Measurements from ENCODE around the gene DDX60. TPM values are rescaled to one million over a fixed set of nuclear protein-coding genes. Genes with fewer than 3 reads are reported as not detected.

DDX60 gene
- total and polyA plus RNA-seq, 10 of the 15 experiments (the other 5 are each of a cell fraction or from before 2014, with no cell fraction given): 2.7 to 28.4 (median 6.3) TPM

- DNase-seq (ENCODE audit: low read depth, low spot score) (no peak), FAIRE-seq (no peak), ATAC-seq (no peak)
- POLR2A ChIA-PET: no interaction called here
- in situ Hi-C loops (cut with MboI) (no loop called here), intact Hi-C loops (cut with micrococcal nuclease; ENCODE audit: unreplicated experiment) (no loop called here)
- H2AFZ ChIP-seq (ENCODE audit: control insufficient read depth, low read depth, low read length): no peak overlapping the region
- H3K9me3 ChIP-seq (replicated peaks; ENCODE audit: control insufficient read depth, insufficient read depth, low read length): no peaks in the 10 kb centered on the region
- H3K4me2 ChIP-seq (ENCODE audit: control insufficient read depth, insufficient read depth): no peak overlapping the region
- H3K27me3 ChIP-seq (replicated peaks in 1 of 2; ENCODE audit: control insufficient read depth in 2 of 2, insufficient read depth in 2 of 2, low read length in 1 of 2): no peaks in the 10 kb centered on the region
- H3K36me3 ChIP-seq (ENCODE audit: control insufficient read depth in 2 of 2, insufficient read depth in 2 of 2, low read length in 1 of 2): no peaks in the 10 kb centered on the region
- H3K27ac ChIP-seq (ENCODE audit: control insufficient read depth, insufficient read depth): no peak overlapping the region
- H3K9ac ChIP-seq (ENCODE audit: control insufficient read depth, insufficient read depth, low read length): no peak overlapping the region
- RAD21 ChIA-PET (ENCODE audit: unreplicated experiment): no interaction called here
- TF ChIP-seq ZSCAN29 (IDR thresholded peaks at IDR 0.05) (no peak), NRF1 (conservative IDR thresholded peaks at IDR 0.05; ENCODE audit: low read depth, low read length) (no peak), SMARCA5 (IDR thresholded peaks at IDR 0.05) (no peak), SIN3A (IDR thresholded peaks at IDR 0.05; ENCODE audit: low read depth, low read length) (no peak), SKIL (IDR thresholded peaks at IDR 0.05; ENCODE audit: low read depth, poor library complexity, severe bottlenecking) (no peak), NR2C2 (IDR thresholded peaks at IDR 0.05; ENCODE audit: borderline replicate concordance, control insufficient read depth, insufficient read length, low read depth) (no peak), USF1 (IDR thresholded peaks at IDR 0.05; ENCODE audit: borderline replicate concordance, extremely low read length, insufficient read depth, low read depth, low read length) (no peak), RELA (IDR thresholded peaks at IDR 0.05; ENCODE audit: borderline replicate concordance, partially characterized antibody) (no peak), CTCF (IDR thresholded peaks at IDR 0.05 in 2 of 3, conservative IDR thresholded peaks at IDR 0.05 in 1 of 3; ENCODE audit: control insufficient read depth in 2 of 3, extremely low read depth in 1 of 3, insufficient read depth in 1 of 3, low read depth in 3 of 3, low read length in 3 of 3) (no peak), ZNF217 (IDR thresholded peaks at IDR 0.05) (no peak)
- no peaks in the 10 kb centered on the region for H4K20me1 ChIP-seq (ENCODE audit: control insufficient read depth, insufficient read depth)
- SMC1A ChIA-PET (ENCODE audit: uncharacterized antibody, unreplicated experiment): no interaction called here
- 33% methylated on average over 4 of the region's 4 CpGs for WGBS (ENCODE audit: insufficient coverage, insufficient replicate concordance, low lambda C conversion rate, missing lambda C conversion rate)
- H3K4me1 ChIP-seq (ENCODE audit: control insufficient read depth, insufficient read depth, low read length): no peaks in the 10 kb centered on the region
- BruUV-seq (replicated peaks): no TSS peak
- CTCF ChIA-PET: no interaction called here
- no peak overlapping the region for H3K4me3 ChIP-seq
- H3K79me2 ChIP-seq (ENCODE audit: control insufficient read depth, insufficient read depth, low read length): no peaks in the 10 kb centered on the region
These were observed 7.0 kb upstream of the DDX60 start for GRCh38 chr4:168325591-168325990.
